ENCODE data around the gene PANX1.

DNA sequence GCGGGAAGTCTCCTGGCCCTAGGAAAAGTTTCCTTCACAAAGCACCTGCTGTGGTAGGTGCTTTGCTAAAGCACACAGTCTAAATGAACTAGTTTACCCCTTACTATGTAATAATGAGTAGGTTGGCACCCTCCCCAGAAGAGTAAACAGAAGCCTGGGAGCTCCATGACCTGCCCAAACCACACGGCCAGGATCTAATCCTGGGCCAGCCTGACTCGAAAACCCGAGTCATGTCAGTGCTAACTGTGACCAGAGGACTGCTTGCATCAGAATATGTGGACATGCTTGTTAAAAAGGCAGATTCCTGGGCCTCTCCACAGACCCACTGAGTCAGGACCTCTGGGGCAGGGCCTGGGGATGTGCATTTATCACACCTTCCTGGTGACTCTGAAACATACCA lies 67.7 kb downstream of the PANX1 start:
- TF ChIP-seq YY1 (IDR thresholded peaks at IDR 0.05; ENCODE audit: insufficient read depth, insufficient read length), result no peak
- TF ChIP-seq ZNF274 (IDR thresholded peaks at IDR 0.05; ENCODE audit: low read depth, low read length), result no peak
